Stimulated activated CD8-positive, alpha-beta memory T cell treated with anti-CD3 and anti-CD28 coated beads, Interleukin-15, amount 100 ng/mL, for 48 hours (primary cell): Measurements from ENCODE around the gene FOXB2.
"Not testable (repeated sequence)": the region's sequence is repeated elsewhere in the genome, so short reads cannot be mapped to it uniquely, and the experiment has no call there.

Experiments
- DNase-seq, 2 donors: peaks; one replicate each; pipeline ENCODE4 v3.0.0-alpha.2; 2020; ENCODE audit warnings: low read depth in 2 of 2

The FOXB2 gene

DNA sequence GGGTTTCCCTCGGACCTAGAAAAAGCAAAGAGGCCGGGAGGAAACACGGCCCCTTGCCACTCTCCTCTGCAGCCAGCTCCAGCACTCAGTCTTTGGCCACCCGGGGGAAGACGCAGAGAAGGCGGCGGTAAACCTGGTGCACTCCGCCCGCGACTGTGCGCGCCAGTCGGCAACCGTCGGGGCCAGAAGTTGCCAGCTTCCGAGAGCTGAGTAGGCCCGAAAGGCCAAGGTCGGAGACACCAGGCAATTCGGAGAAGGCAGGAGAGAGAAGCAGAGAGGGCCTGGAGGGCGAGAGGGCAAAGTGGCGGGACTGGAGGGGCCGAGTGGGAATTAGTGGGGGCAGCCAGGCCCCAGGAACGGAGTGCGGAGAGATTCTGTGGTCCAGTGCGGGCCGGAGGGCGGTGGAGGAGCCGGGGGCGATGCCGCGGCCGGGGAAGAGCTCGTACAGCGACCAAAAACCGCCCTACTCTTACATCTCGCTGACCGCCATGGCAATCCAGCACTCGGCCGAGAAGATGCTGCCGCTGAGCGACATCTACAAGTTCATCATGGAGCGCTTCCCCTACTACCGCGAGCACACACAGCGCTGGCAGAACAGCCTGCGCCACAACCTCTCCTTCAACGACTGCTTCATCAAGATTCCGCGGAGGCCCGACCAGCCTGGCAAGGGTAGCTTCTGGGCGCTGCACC lies at the start of gene FOXB2:
TSS of gene FOXB2 (plus strand) at position 420 of the 690 bp plus-strand sequence. CDS start at position 420, 0 bp downstream.
- DNase-seq = no peak

DNA sequence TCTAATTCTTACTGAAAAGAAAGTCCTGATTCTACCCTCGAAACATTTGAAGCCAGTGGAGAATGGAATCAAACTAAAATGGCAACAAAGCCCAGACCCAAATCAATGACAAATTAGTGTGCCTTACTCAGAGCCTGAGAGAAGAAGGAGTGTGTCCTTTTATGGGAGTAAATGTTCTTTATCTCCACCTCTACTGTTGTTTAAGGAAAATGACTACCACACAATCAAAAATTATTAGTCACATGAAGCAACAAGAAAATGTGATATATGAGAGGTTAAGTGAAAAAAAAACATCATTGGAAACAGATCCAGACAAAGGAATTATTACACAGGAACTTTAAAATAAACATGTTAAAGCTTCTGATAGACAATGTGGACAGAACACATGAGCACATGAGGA lies 49.7 kb upstream of the FOXB2 start:
- no peak for DNase-seq

DNA sequence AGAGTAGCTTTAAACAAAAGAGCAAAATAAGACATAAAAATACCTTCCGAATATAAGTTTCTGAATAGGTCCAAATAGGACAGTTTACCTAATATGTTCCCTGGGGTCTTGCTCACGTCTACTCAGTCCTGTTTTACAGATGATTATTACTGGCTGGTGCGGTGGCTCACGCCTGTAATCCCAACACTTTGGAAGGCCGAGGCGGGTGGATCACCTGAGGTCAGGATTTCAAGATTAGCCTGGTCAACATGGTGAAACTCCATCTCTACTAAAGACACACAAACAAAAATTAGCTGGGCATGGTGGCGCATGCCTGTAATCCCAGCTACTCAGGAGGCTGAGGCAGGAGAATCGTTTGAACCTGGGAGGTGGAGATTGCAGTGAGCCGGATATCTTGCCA lies 40.6 kb upstream of the FOXB2 start:
- DNase-seq = not testable (repeated sequence)

DNA sequence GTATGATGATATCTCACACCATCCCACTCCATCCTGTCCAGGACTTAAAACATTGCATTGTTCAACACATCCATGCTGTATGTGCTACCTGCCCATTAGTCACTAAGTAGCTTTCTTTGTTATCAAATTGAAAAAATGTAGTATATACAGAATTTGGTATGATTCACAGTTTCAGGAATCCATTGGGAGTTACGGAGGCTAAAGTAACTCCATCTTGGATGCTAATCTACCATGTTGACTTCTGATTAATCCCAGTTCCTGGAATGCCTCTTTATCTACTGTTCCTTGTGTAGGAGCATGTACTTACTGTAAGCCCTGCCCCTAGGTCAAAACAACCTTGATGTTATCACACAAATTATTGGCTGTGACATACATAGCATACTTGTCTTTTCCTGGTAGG lies 38.9 kb upstream of the FOXB2 start:
- DNase-seq = no peak

DNA sequence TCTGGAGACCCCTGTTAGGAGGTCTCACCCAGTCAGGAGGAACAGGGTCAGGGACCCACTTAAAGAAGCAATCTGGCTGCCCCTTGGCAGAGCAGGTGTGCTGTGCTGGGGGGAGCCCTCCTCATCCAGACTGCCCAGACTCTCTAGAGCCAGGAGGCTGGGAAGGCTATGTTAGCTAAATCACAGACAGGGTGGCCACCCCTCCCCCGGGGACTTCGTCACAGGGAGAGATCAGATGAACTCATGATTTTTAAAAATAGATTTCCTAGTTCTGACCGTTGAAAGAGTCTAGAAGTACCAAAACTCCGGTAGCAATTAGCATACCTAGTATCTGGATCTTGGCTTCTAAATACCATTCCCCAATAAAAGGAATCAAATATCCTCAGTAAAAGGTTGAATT lies 35.0 kb upstream of the FOXB2 start:
- no peak for DNase-seq

DNA sequence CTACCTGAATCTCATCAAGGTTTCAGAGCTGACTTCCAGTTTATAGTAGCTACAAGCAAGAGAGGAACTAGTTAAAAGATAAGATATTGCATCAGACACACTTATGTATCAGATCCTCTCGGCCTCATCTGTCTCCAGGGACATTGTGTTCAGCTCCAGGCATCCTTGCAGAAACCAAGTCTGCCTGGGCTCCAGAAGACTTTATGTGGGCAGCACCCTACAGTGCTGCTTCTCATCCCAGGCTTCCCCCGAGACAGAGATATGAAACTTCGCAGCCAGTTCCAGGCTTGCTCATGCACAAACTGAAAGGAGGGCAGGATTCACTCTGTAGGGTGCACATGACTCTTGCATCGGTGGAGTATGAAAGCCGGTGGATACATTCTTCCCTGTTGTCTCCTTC lies 33.9 kb upstream of the FOXB2 start:
- DNase-seq = no peak

DNA sequence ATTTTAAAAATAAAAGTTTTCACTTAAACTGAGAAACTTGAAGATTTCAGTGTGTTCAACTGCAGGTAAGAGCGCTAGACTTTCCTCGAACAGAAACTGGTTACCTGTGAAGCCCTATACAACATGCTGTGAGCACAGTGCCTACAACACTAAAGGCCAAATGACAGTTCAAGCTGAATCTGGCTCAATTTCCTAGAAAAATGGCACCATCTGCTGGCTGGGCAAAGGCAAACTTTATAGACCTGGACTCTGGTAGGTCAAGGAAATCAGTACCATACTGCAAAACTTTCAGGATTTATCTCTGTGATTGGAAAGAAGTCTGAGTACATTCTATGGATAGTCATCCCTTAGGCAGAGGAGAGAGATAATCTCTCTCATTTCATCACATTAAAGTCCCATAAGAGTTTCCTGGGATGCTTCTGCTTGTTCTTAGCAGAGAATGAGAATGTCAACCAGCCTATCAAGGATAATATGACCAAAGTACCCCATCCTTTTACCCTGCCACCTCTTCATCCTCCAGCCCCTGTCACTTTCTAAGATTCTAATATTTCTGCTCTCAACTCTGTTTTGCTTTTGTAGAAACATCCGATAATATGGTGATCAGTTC lies 31.8 kb upstream of the FOXB2 start:
- no peak for DNase-seq

DNA sequence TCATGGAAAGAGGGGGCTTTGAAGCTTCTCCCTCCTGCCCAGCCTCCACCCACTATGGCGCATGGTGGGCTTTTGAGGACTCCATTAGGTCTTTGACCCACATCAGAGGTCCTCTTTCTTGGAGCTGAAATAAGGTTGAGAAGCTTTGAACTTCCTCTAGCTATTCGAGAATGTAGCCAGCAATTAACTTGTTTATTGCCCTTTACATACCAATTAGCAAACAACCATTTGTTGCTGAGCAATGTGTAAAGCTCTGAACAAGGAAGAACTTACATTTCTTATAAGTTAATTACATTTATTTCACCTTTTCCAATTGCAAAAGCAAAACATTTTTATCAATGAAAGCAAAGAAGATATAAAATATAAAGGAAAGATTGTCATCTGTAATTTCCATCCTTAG lies 30.5 kb upstream of the FOXB2 start:
- no peak for DNase-seq

DNA sequence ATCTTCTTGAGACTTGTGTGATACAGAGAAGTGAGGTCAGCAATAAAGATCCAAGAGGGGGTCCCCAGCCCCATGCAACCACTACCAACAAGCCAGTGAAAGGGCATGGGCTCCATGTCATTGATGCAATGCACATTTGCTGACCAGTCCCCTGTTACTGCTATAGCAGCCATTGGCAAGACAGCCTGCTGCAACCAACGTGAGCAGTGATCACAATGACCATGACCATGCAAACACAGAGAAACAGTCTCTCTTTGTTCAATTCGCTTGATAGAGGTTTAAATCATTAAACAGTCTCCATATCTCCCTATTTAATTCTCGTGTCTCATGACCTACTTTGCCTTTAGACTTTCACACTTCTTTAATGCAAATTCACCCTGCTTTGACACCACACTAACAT lies 30.0 kb upstream of the FOXB2 start:
- DNase-seq = no peak

DNA sequence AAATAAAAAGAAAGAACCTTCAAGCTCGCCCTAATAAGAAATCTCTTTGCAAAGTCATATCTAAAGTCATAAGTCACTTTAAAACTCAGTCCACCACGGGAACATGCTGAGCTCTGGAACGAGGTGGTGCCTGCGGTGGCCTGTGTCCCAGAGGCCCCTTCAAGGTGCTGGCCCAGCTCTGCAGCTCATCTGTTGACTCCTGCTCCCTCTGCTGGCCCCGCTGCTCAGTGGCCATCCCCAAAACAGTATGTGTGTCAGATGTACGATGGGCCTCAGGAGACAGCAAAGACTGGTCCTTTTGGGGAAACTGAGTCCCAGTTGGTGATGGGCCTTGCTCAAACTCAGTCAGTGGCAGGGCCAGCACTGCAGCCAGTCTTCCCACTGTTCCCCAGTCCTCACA lies 22.8 kb upstream of the FOXB2 start:
- DNase-seq = no peak

DNA sequence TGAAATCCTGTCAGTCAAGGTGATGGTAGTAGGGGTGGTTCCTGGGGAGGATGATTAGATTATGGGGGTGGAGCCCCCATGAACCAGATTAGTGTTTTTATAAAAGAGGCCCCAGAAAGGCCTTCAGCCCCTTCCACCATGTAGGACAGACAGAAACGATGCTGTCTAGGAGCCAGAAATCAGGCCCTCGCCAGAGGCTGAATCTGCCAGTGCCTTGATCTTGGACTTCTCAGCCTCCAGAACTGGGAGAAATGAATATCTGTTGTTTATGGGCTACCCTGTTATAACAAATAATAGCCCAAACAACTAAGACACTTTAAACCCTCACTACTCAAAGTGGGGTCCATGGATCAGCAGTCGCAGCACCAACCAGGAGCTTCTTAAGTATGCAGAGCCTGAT lies 20.2 kb upstream of the FOXB2 start:
- no peak for DNase-seq

DNA sequence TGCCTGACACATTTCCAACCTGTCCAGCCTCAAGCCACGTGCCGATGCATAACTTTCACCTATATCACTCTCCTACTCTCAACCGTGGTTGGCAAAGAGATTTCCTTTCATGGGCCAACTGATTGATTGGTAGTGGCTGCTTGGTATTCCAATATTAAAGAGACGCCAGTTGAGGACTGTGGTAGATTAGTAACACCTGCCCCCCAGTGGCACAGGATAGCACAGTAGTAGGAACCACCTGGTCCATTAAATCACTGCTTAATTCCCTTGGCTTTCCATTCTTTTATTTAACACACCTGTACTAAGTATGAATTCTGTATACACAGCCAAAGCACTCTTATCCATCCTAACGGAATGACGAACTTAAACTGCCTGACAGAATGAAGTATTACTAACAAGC lies 19.1 kb upstream of the FOXB2 start:
- no peak for DNase-seq

DNA sequence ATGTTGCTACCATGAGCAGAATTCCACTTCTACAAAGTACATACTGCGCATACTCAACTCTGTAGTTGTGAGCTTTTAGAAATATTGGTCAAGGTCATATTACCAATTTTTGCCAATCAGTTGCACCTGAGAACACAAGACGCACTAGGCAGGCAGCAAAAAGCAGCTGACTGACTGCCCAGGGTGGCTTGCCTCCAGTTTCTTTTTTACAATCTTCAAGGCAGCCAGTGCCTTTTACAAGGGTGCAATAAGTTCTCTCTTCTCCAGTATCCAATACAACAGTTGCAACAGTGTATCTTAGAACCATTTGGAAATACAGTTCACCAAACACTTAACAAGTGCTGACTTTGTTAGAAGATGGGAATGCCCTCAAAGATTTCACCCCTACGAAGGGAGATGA lies 16.1 kb upstream of the FOXB2 start:
- no peak for DNase-seq

DNA sequence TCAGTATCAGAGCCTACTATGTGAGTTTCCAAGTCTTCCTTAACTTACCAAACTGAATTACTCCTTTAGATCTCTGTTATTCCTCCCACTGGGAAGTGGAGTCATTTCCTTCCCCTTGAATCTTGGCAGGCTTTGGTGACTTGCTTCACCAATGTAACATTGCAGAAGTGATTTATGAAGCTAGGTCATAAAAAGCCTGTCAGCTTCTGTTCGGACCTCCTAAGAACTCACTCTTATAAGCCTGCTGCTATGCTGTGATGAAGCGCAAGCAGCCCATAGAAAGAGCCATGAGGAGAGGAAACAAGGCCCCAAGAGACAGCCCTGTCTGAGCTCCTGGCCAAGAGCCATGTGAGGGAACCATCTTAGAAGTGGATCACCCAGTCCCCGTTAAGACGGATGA lies 14.2 kb upstream of the FOXB2 start:
- no peak for DNase-seq

DNA sequence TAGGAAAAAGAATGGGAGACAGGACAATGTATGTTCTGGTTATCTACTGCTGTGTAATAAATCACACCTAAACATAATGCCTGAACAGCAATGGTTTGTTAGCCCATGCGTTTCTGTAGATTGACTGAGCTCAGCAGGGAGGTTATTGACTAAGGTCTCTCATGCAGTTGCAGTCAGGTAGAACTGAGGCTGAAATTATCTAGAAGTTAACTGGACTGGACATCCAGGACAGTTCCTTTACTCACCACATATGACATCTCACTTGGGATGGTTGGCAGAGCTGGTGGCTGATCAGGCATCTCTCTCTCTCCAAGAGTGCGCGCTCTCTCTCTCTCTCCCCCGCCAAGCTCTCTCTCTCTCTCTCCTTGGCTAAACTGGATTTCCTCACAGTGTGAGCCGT lies 8.9 kb upstream of the FOXB2 start:
- DNase-seq = no peak

DNA sequence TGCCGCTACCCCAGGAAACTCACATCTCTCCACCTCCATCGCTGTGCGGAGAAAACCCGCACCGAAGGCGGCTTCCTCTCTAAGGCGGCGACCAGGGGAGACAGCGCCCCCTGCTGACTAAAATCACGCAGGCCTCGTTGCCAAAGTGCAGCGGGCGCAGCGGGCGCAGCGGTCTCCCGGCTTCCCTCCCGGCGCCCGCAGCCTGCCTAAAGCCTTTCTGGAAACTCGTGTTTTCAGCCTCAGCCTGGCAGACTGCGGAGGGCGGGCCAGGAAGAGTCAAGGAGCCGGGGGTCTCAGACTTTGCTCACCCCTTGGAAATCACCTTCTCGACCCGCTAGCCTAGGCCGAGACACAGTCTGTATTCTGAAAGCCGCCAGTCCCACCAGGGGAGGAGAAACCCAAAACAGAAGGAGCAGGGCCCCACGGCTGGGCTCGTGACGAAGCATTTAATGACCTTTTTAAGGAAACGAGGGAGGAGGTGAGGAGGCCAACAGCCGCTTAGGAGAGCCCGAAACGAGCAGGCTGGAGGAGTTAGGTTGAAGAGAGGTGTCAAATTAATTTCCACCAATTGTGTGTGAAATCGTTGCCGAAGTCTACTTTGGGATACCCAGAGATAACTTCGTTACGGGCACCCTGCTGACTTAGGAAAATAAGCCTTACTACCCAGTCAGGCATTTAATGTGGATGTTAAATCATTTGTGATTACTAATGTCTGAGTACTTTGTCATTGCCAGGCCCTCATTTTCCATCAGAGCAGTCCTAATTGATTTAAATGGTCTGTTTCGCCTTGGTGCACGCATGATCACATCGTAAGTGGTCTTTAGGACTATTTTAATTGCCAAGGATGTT lies 7.3 kb upstream of the FOXB2 start:
- peak; percentile 35 to 39 for DNase-seq

DNA sequence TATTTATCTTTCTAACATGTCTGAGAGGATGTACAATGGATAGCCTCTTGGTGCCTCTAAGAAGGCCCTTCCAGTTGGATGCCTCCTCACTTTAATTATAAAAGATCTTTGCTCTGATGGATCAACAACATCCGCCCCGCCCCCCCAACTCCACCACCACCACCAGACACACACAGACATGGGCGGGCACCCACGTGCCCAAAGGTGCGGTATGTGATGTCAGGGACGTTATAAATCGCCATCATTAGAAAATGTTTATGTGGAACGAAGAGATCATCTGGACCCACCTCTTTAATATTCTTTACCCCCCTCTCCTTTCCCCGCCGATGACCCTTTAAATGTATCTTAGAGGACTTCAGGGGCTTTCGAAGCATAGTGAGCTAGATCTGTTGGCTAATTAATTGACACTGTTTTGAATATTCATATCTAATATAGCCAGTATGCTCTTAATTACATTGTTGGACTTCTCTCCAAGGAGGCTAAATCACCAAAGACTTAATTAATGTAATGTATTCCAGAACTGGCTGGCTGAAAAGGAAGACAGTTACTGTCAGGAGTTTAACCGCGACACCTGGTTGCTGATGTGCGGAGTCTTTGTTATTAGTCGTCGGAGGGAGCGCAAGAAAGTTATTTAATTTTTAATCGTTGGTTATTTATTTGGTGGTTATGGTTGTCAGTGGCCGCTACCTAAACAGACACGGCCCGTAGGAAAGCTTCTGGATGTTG lies 6.1 kb upstream of the FOXB2 start:
- no peak for DNase-seq

DNA sequence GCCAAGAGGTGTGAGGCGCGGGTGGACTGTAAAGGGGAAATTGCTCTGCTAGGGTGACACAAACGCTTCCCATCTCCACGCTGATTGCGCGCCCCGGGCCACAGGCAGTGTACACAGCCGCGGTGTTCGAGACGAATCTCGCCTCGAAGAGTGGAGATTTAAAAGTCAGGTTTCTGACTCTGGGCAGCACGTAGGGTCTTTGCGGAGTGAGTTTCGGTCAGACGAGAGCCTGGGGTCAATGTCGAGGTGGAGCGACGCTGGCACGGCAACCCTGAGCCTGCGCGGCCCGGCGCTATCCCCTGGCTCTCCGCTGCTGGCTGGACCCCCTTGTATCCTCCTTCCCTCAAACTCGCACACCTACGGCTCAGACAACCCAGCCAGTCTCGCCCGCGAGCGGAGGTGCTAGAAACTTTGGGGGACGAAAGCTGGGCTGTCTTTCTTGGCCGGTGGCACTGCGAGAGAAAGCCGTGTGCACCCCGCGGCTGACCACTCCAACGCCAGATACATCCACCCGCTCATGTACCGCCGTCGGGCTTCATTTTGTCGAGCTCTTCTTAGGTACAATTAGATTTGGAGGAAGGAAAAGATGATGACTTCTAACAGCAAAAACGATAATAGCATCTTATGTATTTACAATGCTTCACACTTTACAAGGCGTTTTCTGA lies 5.4 kb upstream of the FOXB2 start:
- DNase-seq = no peak

DNA sequence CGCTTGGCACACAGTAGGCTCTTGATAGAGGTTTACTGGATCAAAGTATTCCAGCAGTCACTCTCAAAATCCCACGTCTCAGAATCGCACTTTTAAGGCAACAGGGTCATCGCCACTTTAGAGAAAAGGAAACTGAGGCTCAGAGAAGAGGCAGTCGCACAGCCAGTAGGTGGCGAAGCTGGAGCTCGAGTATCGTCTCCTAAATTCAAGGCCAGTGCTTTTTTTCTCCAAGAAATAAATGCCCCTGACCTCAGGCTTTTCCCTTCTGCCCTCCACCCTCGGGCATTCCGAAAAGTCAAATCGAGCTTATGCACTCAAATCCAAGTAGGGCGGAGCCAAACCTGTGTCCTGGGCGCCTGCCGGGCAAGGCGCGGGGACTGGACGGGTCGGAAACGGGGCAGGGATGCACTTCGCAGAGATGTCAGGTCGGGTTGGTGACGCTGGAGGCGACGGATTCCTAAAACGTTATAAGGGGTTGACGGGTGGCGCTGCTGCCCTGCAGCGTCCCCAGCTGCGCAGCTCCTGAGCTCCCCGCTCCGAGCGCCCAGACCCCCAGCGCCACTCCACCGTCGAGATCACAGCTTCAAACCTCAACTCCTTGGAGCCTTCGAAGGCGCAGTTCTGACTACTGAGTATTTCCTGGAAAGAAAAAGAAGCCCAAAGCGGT lies 4.7 kb upstream of the FOXB2 start:
- DNase-seq = no peak

DNA sequence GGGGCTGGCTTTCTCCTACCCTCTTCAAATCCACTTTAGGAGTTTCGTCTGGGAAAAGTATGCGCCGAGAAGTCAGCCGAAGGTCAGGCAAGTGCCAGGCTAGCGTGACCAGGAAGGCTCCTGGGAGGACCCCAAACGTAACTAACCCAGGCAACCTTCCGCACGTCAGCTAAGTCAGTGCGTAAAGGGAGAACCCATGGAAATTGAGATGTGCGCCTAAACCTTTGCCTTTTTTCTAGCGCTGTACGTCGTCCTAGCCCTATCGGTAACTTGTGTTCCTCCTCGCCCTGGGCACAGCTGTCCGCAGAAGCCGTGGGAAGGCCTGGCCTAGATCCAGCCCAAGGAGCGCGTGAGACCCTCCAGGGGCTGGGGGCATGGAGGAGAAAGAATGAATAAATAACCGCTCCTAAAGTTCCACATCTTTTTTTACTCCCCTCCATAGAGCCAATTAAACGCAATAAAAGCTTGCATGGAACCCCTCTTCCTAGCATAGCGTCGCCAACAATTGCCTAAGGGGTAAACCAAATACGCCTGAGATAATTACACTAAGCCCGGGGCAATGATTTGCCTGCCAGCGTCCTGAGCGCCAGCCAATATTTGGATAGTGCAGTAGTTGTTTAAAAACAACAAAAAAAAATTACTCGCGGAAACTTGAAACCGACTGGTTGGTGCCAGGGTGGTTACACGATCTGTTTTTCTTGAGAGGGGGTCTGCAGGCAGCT lies 4.0 kb upstream of the FOXB2 start:
- no peak for DNase-seq

DNA sequence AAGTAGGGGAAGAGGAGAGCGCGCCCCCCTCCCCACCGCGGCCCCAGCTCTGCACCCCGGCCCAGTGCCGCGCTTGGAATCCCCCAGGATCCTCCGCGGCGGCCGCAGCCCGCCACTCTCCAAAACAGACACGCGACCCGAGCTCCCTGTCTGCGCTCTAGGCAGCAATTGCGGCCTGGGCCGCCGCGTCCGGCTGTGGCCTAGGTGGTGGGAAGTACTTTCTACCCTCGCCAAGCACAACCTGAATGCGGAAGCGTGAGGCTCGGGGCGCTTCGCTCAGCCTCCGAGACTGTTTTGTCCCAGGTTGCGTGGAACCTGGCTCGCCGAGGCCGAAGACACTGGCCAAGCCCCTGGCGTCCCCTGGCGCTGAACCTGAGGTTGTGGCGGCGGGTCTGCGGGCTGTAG lies 3.3 kb upstream of the FOXB2 start:
- no peak for DNase-seq
